Measurements from ENCODE around the gene TMEM150B. TPM values are rescaled to one million over a fixed set of nuclear protein-coding genes. Genes with fewer than 3 reads are reported as not detected.

The TMEM150B gene
- total RNA-seq, 1 experiment from 2014 or later, result not detected

DNA sequence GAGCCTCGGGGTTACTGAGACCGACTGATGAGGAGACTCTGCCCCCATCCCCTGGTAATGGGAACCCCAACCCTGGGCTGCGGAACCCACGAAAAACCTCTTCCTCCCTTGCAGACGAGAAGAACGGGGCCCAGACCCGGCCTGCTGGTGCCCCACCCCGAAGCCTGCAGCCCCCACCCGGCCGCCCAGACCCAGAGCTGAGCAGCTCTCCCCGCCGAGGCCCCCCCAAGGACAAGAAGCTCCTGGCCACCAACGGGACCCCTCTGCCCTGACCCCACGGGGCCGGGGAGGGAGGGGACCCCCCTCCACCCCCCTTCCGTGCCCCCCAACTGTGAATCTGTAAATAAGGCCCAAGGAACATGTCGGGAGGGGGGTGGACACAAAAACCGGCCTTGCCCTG is 13.3 kb downstream of the TMEM150B start:
- Histone ChIP-seq H3K9me2 (ENCODE audit: insufficient read depth) (no peaks in the 10 kb centered on the region), H3K4me2 (no peak overlapping the region), H3K36me3 (ENCODE audit: low read depth) (no peaks in the 10 kb centered on the region), H3K27me3 (ENCODE audit: insufficient read depth, low read depth) (no peaks in the 10 kb centered on the region), H3K79me2 (ENCODE audit: low read depth) (no peaks in the 10 kb centered on the region), H3K9me3 (ENCODE audit: insufficient read depth, low read depth) (no peaks in the 10 kb centered on the region), H2AFZ (no peak overlapping the region), H3F3A (ENCODE audit: insufficient read depth, low read depth) (no peaks in the 10 kb centered on the region; the same call in 1 of the 2 replicates), H3K4me1 (replicated peaks; ENCODE audit: insufficient read depth) (no peaks in the 10 kb centered on the region), H3K27ac (no peak overlapping the region), H3K4me3 (no peak overlapping the region), H4K20me1 (ENCODE audit: insufficient read depth) (no peaks in the 10 kb centered on the region)
- ChIA-PET POLR2A (ENCODE audit: unreplicated experiment) (no interaction called here), CTCF (no interaction called here)
- no TSS peak for BruUV-seq (replicated peaks)
- DNase-seq, result no peak
- intact Hi-C loops (cut with micrococcal nuclease; ENCODE audit: unreplicated experiment), result no loop called here
- TF ChIP-seq EZH2 (IDR thresholded peaks at IDR 0.05; ENCODE audit: low read depth), result no peak
- TF ChIP-seq, protein P1, sequence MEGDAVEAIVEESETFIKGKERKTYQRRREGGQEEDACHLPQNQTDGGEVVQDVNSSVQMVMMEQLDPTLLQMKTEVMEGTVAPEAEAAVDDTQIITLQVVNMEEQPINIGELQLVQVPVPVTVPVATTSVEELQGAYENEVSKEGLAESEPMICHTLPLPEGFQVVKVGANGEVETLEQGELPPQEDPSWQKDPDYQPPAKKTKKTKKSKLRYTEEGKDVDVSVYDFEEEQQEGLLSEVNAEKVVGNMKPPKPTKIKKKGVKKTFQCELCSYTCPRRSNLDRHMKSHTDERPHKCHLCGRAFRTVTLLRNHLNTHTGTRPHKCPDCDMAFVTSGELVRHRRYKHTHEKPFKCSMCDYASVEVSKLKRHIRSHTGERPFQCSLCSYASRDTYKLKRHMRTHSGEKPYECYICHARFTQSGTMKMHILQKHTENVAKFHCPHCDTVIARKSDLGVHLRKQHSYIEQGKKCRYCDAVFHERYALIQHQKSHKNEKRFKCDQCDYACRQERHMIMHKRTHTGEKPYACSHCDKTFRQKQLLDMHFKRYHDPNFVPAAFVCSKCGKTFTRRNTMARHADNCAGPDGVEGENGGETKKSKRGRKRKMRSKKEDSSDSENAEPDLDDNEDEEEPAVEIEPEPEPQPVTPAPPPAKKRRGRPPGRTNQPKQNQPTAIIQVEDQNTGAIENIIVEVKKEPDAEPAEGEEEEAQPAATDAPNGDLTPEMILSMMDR (conservative IDR thresholded peaks at IDR 0.05), result no peak

DNA sequence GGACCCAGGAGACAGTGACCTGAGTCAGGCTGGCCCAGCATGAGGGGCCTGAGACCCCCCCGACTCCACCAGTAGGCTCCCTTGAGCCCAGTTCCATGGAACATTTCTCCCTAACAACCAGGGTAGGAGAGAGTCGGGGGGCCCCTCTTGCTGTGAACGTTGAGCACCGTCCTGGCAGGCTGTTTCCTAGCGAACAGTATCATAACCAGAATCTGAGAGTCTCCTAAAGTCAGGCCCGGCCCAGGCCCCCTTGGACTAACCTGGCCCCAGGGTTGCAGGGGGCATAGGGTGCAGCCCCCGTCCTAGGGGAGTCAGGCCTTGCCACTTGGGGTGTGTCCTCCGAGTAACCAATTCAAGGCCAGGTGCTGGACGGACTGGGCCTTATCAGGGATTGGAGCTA is 13.7 kb downstream of the TMEM150B start:
- ChIA-PET POLR2A (ENCODE audit: unreplicated experiment) (no interaction called here), CTCF (no interaction called here)
- no peaks in the 10 kb centered on the region for H3K4me1 ChIP-seq (replicated peaks; ENCODE audit: insufficient read depth)
- H3K27me3 ChIP-seq (ENCODE audit: insufficient read depth, low read depth), result no peaks in the 10 kb centered on the region
- no peaks in the 10 kb centered on the region for H3K9me3 ChIP-seq (ENCODE audit: insufficient read depth, low read depth)
- DNase-seq, result no peak
- H3K36me3 ChIP-seq (ENCODE audit: low read depth), result no peaks in the 10 kb centered on the region
- H3K9me2 ChIP-seq (ENCODE audit: insufficient read depth), result no peaks in the 10 kb centered on the region
- intact Hi-C loops (cut with micrococcal nuclease; ENCODE audit: unreplicated experiment), result no loop called here
- no peaks in the 10 kb centered on the region; the same call in 1 of the 2 replicates for H3F3A ChIP-seq (ENCODE audit: insufficient read depth, low read depth)
- H3K79me2 ChIP-seq (ENCODE audit: low read depth), result no peaks in the 10 kb centered on the region
- no peaks in the 10 kb centered on the region for H4K20me1 ChIP-seq (ENCODE audit: insufficient read depth)
- BruUV-seq (replicated peaks), result no TSS peak
- H3K4me3 ChIP-seq, result no peak overlapping the region
- H3K4me2 ChIP-seq, result no peak overlapping the region
- H2AFZ ChIP-seq, result no peak overlapping the region
- no peak for TF ChIP-seq EZH2 (IDR thresholded peaks at IDR 0.05; ENCODE audit: low read depth)
- TF ChIP-seq, protein P1 (conservative IDR thresholded peaks at IDR 0.05), result no peak
- H3K27ac ChIP-seq, result no peak overlapping the region

DNA sequence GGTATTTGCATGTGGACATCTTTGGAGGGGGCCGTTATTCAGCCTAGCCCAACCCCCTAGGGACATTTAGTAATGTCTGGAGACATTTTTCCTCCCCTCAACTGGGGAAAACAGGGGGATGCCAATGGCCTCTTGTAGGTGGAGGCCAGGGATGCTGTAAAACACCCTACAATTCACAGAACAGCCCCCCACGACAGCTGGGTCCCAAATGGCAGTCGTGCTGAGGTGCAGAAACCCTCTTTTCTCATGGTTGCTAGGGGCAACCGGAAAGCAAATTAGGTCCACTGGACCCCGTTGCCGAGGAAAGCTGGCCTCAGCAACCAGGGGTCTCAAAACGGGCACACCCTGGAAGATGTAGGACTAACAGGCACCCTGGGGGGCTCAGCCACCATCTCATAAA is 14.6 kb downstream of the TMEM150B start:
- H2AFZ ChIP-seq, result no peak overlapping the region
- H3K4me1 ChIP-seq (replicated peaks; ENCODE audit: insufficient read depth), result no peaks in the 10 kb centered on the region
- intact Hi-C loops (cut with micrococcal nuclease; ENCODE audit: unreplicated experiment), result no loop called here
- no peaks in the 10 kb centered on the region for H3K9me2 ChIP-seq (ENCODE audit: insufficient read depth)
- CTCF ChIA-PET, result no interaction called here
- POLR2A ChIA-PET (ENCODE audit: unreplicated experiment), result no interaction called here
- no peaks in the 10 kb centered on the region for H3K27me3 ChIP-seq (ENCODE audit: insufficient read depth, low read depth)
- no peaks in the 10 kb centered on the region for H3K9me3 ChIP-seq (ENCODE audit: insufficient read depth, low read depth)
- no TSS peak for BruUV-seq (replicated peaks)
- H3F3A ChIP-seq (ENCODE audit: insufficient read depth, low read depth), result no peaks in the 10 kb centered on the region; the same call in 1 of the 2 replicates
- H3K36me3 ChIP-seq (ENCODE audit: low read depth), result no peaks in the 10 kb centered on the region
- H3K4me3 ChIP-seq, result no peak overlapping the region
- H3K27ac ChIP-seq, result no peak overlapping the region
- no peak overlapping the region for H3K4me2 ChIP-seq
- DNase-seq, result no peak
- no peaks in the 10 kb centered on the region for H4K20me1 ChIP-seq (ENCODE audit: insufficient read depth)
- H3K79me2 ChIP-seq (ENCODE audit: low read depth), result no peaks in the 10 kb centered on the region
- TF ChIP-seq, protein P1 (conservative IDR thresholded peaks at IDR 0.05), result no peak
- TF ChIP-seq EZH2 (IDR thresholded peaks at IDR 0.05; ENCODE audit: low read depth), result no peak

Data from PC-9 (cell line).